CD8-positive, alpha-beta memory T cell (primary cell): ENCODE results near the gene CNTLN. TPM values are rescaled to one million over a fixed set of nuclear protein-coding genes. Genes with fewer than 3 reads are reported as not detected.
"Not testable (repeated sequence)": the region's sequence is repeated elsewhere in the genome, so short reads cannot be mapped to it uniquely, and the experiment has no call there.

ENCODE experiments used
- CTCF ChIA-PET: fragments of 350-600 bp; sonication (Branson Sonifier 250); formaldehyde crosslinking; loops from one replicate; lab custom pipeline; 2021; ENCODE audit warnings: antibody characterized with exemption; lab: Charles Lee
- POLR2A ChIA-PET: fragments of 350-600 bp; sonication (Branson Sonifier 250); formaldehyde crosslinking; loops from one replicate; lab custom pipeline; 2021; ENCODE audit warnings: antibody characterized with exemption; lab: Charles Lee
- DNase-seq, 5 donors: peaks; one replicate each; pipeline versions ENCODE4 v3.0.0 to v3.0.0-alpha.2; 2020 to 2022; ENCODE audit warnings: mixed read lengths in 1 of 5
- H3K27ac ChIP-seq: one replicate; pipeline ENCODE4 v1.7.0; 2013; ENCODE audit warnings: low read depth, mild to moderate bottlenecking, low read length, moderate library complexity
- H3K27me3 ChIP-seq: 2 replicates; pipeline ENCODE4 v1.7.0; 2013; ENCODE audit warnings: low read length, mild to moderate bottlenecking; ENCODE audit not compliant: insufficient read depth, poor library complexity, severe bottlenecking
- H3K36me3 ChIP-seq: 2 replicates; pipeline ENCODE4 v1.7.0; 2013; ENCODE audit warnings: mild to moderate bottlenecking, low read length, moderate library complexity; ENCODE audit not compliant: insufficient read depth
- H3K4me1 ChIP-seq: 2 replicates; pipeline ENCODE4 v1.7.0; 2013; ENCODE audit warnings: mild to moderate bottlenecking, low read length, moderate library complexity; ENCODE audit not compliant: insufficient read depth
- H3K4me3 ChIP-seq: 2 replicates; pipeline ENCODE4 v1.7.0; 2013; ENCODE audit warnings: mild to moderate bottlenecking, low read length
- H3K9me3 ChIP-seq: 2 replicates; pipeline ENCODE4 v1.7.0; 2013; ENCODE audit warnings: mild to moderate bottlenecking, low read length
- H3K27ac Mint-ChIP-seq, 8 donors: one replicate each; pipeline ENCODE4 v1.8.0; 2020 to 2021; ENCODE audit warnings: mixed read lengths in 8 of 8, mild to moderate bottlenecking in 6 of 8, inconsistent platforms in 3 of 8, moderate library complexity in 3 of 8
- H3K27me3 Mint-ChIP-seq, 2 donors: one replicate each; pipeline ENCODE4 v1.8.0; 2020 to 2021; ENCODE audit warnings: mixed read lengths in 2 of 2, mild to moderate bottlenecking in 1 of 2, moderate library complexity in 1 of 2
- H3K36me3 Mint-ChIP-seq, 3 donors: one replicate each; pipeline ENCODE4 v1.8.0; 2020 to 2021; ENCODE audit warnings: mixed read lengths in 3 of 3, inconsistent platforms in 1 of 3, mild to moderate bottlenecking in 1 of 3
- H3K4me1 Mint-ChIP-seq, 3 donors: one replicate each; pipeline ENCODE4 v1.8.0; 2020 to 2021; ENCODE audit warnings: mixed read lengths in 3 of 3, inconsistent platforms in 1 of 3, mild to moderate bottlenecking in 1 of 3
- H3K4me3 Mint-ChIP-seq, 7 donors: one replicate each; pipeline ENCODE4 v1.8.0; 2020 to 2021; ENCODE audit warnings: mixed read lengths in 7 of 7, mild to moderate bottlenecking in 6 of 7, moderate library complexity in 4 of 7, inconsistent platforms in 2 of 7
- H3K9me3 Mint-ChIP-seq, 5 donors: one replicate each; pipeline ENCODE4 v1.8.0; 2020 to 2022; ENCODE audit warnings: mixed read lengths in 5 of 5, mild to moderate bottlenecking in 3 of 5, moderate library complexity in 2 of 5, inconsistent platforms in 1 of 5
- polyA plus RNA-seq: library from polyadenylated mRNA; unstranded; fragments of 300-500 nt; fragmentation: Illumina TruSeq; gene quantifications from one replicate; pipeline ENCODE4 v1.2.3, GENCODE V29; 2021
- total RNA-seq, 2 experiments: library from RNA; stranded (reverse); gene quantifications; one replicate each; pipeline ENCODE4 v1.2.3, GENCODE V29; 2021

The CNTLN gene
- total and polyA plus RNA-seq, 3 experiments from 2014 or later: 0.20 to 0.24 TPM; not detected in 1

- Mint-ChIP-seq H3K27me3 (no peaks in the 10 kb centered on the region), H3K27ac (no peak overlapping the region), H3K36me3 (no peaks in the 10 kb centered on the region), H3K9me3 (peaks cover 0 to 14% (median 3%) of the 10 kb centered on the region in 5 donors), H3K4me3 (no peak overlapping the region), H3K4me1 (no peaks in the 10 kb centered on the region)
- no peak overlapping the region for H3K4me3 ChIP-seq
- H3K4me1 ChIP-seq: no peaks in the 10 kb centered on the region
- no peaks in the 10 kb centered on the region for H3K9me3 ChIP-seq
- POLR2A ChIA-PET: no interaction called here
- no peak for DNase-seq
- H3K36me3 ChIP-seq: no peaks in the 10 kb centered on the region
- H3K27ac ChIP-seq: no peak overlapping the region
- CTCF ChIA-PET: no interaction called here
- no peaks in the 10 kb centered on the region for H3K27me3 ChIP-seq
Observed at GRCh38 chr9:17328331-17328730, 193.5 kb downstream of the CNTLN start.

- no peaks in the 10 kb centered on the region for H3K27me3 ChIP-seq
- H3K9me3 ChIP-seq: no peaks in the 10 kb centered on the region
- no peaks in the 10 kb centered on the region for H3K36me3 ChIP-seq
- Mint-ChIP-seq H3K36me3 (no peaks in the 10 kb centered on the region), H3K27me3 (no peaks in the 10 kb centered on the region), H3K27ac (no peak overlapping the region), H3K4me3 (no peak overlapping the region), H3K9me3 (peaks cover 0 to 8% (median 2%) of the 10 kb centered on the region in 5 donors), H3K4me1 (no peaks in the 10 kb centered on the region)
- H3K4me3 ChIP-seq: no peak overlapping the region
- no peak for DNase-seq
- H3K27ac ChIP-seq: no peak overlapping the region
- POLR2A ChIA-PET: no interaction called here
- CTCF ChIA-PET: no interaction called here
- no peaks in the 10 kb centered on the region for H3K4me1 ChIP-seq
Observed at GRCh38 chr9:17330097-17330496, 195.3 kb downstream of the CNTLN start.

GRCh38 chr9:17332115-17332514 is 197.3 kb downstream of the CNTLN start:
- ChIA-PET POLR2A (no interaction called here), CTCF (no interaction called here)
- Histone ChIP-seq H3K9me3 (no peaks in the 10 kb centered on the region), H3K36me3 (no peaks in the 10 kb centered on the region), H3K27ac (no peak overlapping the region), H3K27me3 (no peaks in the 10 kb centered on the region), H3K4me1 (no peaks in the 10 kb centered on the region), H3K4me3 (no peak overlapping the region)
- H3K4me3 Mint-ChIP-seq: no peak overlapping the region
- no peak overlapping the region for H3K27ac Mint-ChIP-seq
- peaks cover 2 to 8% (median 5%) of the 10 kb centered on the region in 5 donors for H3K9me3 Mint-ChIP-seq
- no peaks in the 10 kb centered on the region for H3K4me1 Mint-ChIP-seq
- no peaks in the 10 kb centered on the region for H3K36me3 Mint-ChIP-seq
- DNase-seq: no peak
- H3K27me3 Mint-ChIP-seq: no peaks in the 10 kb centered on the region

GRCh38 chr9:17339156-17339555 is 204.3 kb downstream of the CNTLN start:
- no peaks in the 10 kb centered on the region for H3K36me3 ChIP-seq
- ChIA-PET CTCF (no interaction called here), POLR2A (no interaction called here)
- no peaks in the 10 kb centered on the region for H3K9me3 ChIP-seq
- Mint-ChIP-seq H3K27ac (no peak overlapping the region), H3K9me3 (peaks cover 4 to 9% (median 6%) of the 10 kb centered on the region in 5 donors), H3K27me3 (no peaks in the 10 kb centered on the region), H3K4me3 (no peak overlapping the region), H3K36me3 (no peaks in the 10 kb centered on the region), H3K4me1 (no peaks in the 10 kb centered on the region)
- no peak overlapping the region for H3K4me3 ChIP-seq
- no peaks in the 10 kb centered on the region for H3K4me1 ChIP-seq
- no peak overlapping the region for H3K27ac ChIP-seq
- H3K27me3 ChIP-seq: no peaks in the 10 kb centered on the region
- no peak for DNase-seq

GRCh38 chr9:17342696-17343095 is 207.9 kb downstream of the CNTLN start:
- Mint-ChIP-seq H3K27ac (no peak overlapping the region), H3K4me1 (no peaks in the 10 kb centered on the region), H3K36me3 (no peaks in the 10 kb centered on the region), H3K27me3 (no peaks in the 10 kb centered on the region), H3K4me3 (no peak overlapping the region), H3K9me3 (peaks cover 2 to 15% (median 8%) of the 10 kb centered on the region in 5 donors)
- DNase-seq: no peak
- Histone ChIP-seq H3K27me3 (no peaks in the 10 kb centered on the region), H3K36me3 (no peaks in the 10 kb centered on the region), H3K4me3 (no peak overlapping the region), H3K27ac (no peak overlapping the region), H3K9me3 (no peaks in the 10 kb centered on the region), H3K4me1 (no peaks in the 10 kb centered on the region)
- POLR2A ChIA-PET: no interaction called here
- CTCF ChIA-PET: no interaction called here

GRCh38 chr9:17349831-17350230 is 215.0 kb downstream of the CNTLN start:
- Histone ChIP-seq H3K27me3 (no peaks in the 10 kb centered on the region), H3K4me3 (no peak overlapping the region), H3K36me3 (no peaks in the 10 kb centered on the region), H3K27ac (no peak overlapping the region), H3K4me1 (no peaks in the 10 kb centered on the region), H3K9me3 (no peaks in the 10 kb centered on the region)
- Mint-ChIP-seq H3K4me1 (no peaks in the 10 kb centered on the region), H3K36me3 (no peaks in the 10 kb centered on the region), H3K4me3 (no peak overlapping the region), H3K27ac (no peak overlapping the region), H3K27me3 (no peaks in the 10 kb centered on the region), H3K9me3 (peaks cover 4 to 29% (median 10%) of the 10 kb centered on the region in 5 donors)
- ChIA-PET POLR2A (no interaction called here), CTCF (no interaction called here)
- DNase-seq: no peak

GRCh38 chr9:17354006-17354405 is 219.2 kb downstream of the CNTLN start:
- POLR2A ChIA-PET, H3K4me1 Mint-ChIP-seq, H3K36me3 Mint-ChIP-seq, H3K4me3 ChIP-seq, H3K27ac Mint-ChIP-seq, H3K27ac ChIP-seq, CTCF ChIA-PET, H3K36me3 ChIP-seq, H3K4me1 ChIP-seq, H3K9me3 ChIP-seq, H3K27me3 Mint-ChIP-seq, DNase-seq, H3K4me3 Mint-ChIP-seq, H3K27me3 ChIP-seq: not testable (repeated sequence)
- H3K9me3 Mint-ChIP-seq: peaks cover 6 to 21% (median 8%) of the 10 kb centered on the region in 5 donors

GRCh38 chr9:17361378-17361777 is 226.5 kb downstream of the CNTLN start:
- no peaks in the 10 kb centered on the region for H3K9me3 ChIP-seq
- ChIA-PET POLR2A (no interaction called here), CTCF (no interaction called here)
- Mint-ChIP-seq H3K27me3 (no peaks in the 10 kb centered on the region), H3K27ac (no peak overlapping the region), H3K9me3 (peaks cover 2 to 14% (median 6%) of the 10 kb centered on the region in 5 donors), H3K36me3 (no peaks in the 10 kb centered on the region), H3K4me3 (no peak overlapping the region), H3K4me1 (no peaks in the 10 kb centered on the region)
- no peaks in the 10 kb centered on the region for H3K27me3 ChIP-seq
- no peak for DNase-seq
- no peaks in the 10 kb centered on the region for H3K4me1 ChIP-seq
- H3K27ac ChIP-seq: no peak overlapping the region
- no peak overlapping the region for H3K4me3 ChIP-seq
- H3K36me3 ChIP-seq: no peaks in the 10 kb centered on the region

GRCh38 chr9:17367035-17367434 is 232.2 kb downstream of the CNTLN start:
- no peaks in the 10 kb centered on the region for H3K36me3 Mint-ChIP-seq
- no peak overlapping the region for H3K27ac Mint-ChIP-seq
- no peaks in the 10 kb centered on the region for H3K27me3 ChIP-seq
- H3K4me3 ChIP-seq: no peak overlapping the region
- H3K36me3 ChIP-seq: no peaks in the 10 kb centered on the region
- DNase-seq: no peak
- H3K9me3 Mint-ChIP-seq: peaks cover 4 to 20% (median 9%) of the 10 kb centered on the region in 5 donors
- POLR2A ChIA-PET: no interaction called here
- no peak overlapping the region for H3K4me3 Mint-ChIP-seq
- CTCF ChIA-PET: no interaction called here
- no peak overlapping the region for H3K27ac ChIP-seq
- H3K27me3 Mint-ChIP-seq: no peaks in the 10 kb centered on the region
- H3K9me3 ChIP-seq: no peaks in the 10 kb centered on the region
- no peaks in the 10 kb centered on the region for H3K4me1 Mint-ChIP-seq
- H3K4me1 ChIP-seq: no peaks in the 10 kb centered on the region
